CD4-positive, alpha-beta T cell treated with Interleukin-10 for 1 hour (primary cell): ENCODE data around the gene GBP5.
"Not testable (repeated sequence)": the region's sequence is repeated elsewhere in the genome, so short reads cannot be mapped to it uniquely, and the experiment has no call there.

Source experiments
- DNase-seq: peaks from one replicate; pipeline ENCODE4 v3.0.0-alpha.2; 2020

The GBP5 gene, protein sequence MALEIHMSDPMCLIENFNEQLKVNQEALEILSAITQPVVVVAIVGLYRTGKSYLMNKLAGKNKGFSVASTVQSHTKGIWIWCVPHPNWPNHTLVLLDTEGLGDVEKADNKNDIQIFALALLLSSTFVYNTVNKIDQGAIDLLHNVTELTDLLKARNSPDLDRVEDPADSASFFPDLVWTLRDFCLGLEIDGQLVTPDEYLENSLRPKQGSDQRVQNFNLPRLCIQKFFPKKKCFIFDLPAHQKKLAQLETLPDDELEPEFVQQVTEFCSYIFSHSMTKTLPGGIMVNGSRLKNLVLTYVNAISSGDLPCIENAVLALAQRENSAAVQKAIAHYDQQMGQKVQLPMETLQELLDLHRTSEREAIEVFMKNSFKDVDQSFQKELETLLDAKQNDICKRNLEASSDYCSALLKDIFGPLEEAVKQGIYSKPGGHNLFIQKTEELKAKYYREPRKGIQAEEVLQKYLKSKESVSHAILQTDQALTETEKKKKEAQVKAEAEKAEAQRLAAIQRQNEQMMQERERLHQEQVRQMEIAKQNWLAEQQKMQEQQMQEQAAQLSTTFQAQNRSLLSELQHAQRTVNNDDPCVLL

DNA sequence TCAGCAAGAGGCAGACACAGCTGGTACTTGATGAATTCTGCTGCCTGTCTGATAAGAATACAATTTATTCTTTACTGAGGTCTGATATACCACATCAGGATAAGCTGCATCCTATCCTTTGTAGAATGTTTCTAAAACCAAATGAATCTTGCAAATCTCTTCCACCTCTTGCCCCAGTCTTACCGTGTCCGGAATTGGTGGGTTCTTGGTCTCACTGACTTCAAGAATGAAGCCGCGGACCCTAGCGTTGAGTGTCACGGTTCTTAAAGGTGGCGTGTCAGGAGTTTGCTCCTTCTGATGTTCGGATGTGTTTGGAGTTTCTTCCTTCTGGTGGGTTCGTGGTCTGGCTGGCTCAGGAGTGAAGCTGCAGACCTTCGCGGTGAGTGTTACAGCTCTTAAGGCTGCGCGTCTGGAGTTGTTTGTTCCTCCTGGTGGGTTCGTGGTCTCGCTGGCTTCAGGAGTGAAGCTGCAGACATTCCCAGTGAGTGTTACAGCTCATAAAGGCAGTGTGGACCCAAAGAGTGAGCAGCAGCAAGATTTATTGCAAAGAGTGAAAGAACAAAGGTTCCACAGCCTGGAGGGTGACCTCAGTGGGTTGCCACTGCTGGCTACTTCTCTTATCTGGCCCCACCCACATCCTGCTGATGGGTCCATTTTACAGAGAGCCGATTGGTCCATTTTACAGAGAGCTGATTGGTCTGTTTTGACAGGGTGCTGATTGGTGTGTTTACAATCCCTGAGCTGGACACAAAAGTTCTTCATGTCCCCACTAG is at the start of gene GBP5:
TSS of gene GBP5 (minus strand) at position 592 of the 773 bp plus-strand sequence. CDS start 3,305 bp downstream, outside the sequence.
- DNase-seq = peak; percentile 88

DNA sequence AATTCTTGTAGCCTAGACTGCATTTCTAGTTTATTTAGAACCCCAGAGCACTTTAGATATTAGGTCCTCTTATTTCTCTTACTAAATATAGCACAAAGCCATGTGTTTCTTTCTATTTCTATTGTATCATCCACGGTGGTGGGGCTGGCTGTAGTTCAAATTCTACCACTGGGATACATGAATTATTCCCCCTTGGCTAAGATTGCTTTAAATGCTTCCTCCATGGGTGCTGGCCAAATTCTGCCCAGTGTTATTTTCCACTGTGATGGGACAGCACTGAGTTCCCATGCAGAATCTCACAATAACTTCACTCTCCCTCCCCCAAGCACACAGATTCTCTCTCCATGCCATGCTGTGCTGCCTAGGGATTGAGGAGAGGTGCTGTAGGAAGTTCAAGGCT is 49.7 kb upstream of the GBP5 start:
- no peak for DNase-seq

DNA sequence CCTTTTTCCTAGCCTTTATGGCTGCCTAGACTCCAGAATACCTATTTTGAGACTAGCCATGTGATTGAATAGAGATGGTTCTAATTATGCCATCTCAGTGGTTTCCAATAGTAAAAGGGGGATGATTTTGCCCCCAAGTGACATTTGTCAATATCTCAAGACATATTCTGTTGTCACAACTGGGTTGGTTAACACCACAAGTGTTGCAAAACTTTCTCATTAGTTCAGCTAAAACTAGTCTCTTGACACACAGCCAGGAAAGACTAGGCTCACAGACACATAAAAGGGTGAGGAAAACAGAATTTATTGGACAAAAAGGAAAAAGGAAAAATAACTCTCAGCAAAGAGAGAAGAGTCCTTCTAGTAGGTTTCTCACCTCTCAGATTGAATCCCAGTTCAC is 39.9 kb upstream of the GBP5 start:
- DNase-seq = no peak

DNA sequence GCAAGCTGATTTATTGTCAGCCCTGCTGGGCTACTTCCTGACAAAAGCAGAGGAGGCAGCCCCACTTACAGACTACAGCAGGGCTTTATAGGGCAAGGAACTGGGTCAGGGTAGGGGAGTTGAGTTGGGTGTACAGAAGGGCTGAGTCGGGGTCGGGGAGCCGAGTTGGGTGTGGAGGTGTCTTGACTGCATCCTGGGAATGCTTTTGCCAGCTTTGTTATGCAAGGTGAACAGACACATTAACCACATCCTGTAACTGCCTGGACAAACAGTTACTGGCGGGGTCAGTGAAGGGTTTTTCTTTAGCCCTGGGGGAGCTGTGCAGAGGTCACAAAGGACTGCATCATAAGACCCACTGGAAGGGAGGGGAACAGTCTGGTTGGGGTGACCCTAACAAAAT is 39.1 kb upstream of the GBP5 start:
- peak; percentile 26 for DNase-seq

DNA sequence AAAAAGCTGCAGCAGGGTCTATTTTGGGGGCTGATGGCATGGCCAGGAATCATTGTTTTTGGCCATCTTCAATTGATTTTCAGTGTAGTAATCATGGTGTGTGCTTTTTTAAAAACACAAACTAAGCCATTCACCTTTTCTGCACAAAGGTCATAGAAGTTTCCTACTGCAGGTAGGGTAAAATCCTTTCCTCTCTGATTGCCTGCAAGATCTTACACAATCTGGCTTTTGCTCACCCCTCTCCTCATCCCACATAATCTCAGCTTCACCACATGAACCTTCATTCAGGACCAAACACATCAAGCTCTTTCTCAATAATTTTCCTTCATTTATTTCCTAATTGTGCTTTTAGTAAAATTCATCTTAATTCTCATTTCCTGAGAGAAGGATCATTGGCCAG is 38.3 kb upstream of the GBP5 start:
- DNase-seq = no peak

DNA sequence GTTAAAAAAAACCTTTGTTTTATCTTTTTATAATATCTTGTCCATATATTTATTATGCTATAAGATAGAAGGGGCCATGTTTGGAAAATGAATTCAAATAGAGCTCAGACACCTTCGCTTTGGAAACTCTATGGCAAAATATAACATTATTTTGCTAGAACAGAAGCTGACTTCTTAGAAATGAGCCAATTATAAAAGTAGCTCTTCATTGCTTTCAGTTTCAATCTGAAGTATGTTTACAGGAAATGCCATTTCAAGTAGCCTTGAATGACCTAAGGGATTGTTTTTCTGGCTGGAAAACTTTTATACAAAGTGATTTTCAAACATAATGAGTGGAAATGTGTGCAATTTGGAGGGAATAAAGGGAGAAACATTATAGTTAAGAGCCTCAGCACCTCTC is 37.8 kb upstream of the GBP5 start:
- peak; percentile 52 for DNase-seq

DNA sequence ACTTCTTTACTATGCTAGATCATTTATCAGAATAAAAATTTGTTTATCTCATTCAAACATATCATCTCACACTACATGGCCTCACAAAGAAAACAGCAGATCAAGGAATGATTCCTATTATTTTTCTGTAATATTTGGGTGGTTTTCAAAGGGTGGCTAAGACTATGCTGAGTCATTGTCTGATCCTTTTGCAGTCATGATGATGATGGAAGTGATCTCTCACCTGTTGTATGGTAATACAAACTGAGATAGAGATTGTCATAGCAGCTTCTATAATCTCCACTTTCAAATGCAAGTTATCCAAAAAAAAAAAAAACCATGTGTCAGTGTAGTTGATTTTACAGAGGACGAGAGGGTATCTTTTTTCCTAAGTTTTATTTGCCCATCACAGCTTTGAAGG is 37.2 kb upstream of the GBP5 start:
- no peak for DNase-seq

DNA sequence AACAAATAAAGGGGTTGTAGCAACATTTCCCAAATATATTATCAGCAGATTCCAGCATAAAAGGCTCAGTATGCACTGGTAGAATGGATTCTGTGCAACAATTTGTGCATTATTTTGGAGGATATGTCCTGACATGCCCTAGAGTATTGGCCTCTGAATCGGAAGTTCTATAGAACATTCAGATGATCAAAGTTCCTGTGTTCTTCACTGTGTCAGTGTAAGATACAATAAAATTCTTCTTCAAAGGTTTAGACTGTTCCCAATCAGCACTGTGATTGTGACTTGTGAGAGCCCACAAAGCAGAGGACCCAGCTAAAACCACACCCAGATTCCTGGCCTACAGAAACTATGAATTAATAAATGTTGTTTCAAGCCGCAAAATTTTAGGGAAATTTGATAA is 33.6 kb upstream of the GBP5 start:
- DNase-seq = no peak

DNA sequence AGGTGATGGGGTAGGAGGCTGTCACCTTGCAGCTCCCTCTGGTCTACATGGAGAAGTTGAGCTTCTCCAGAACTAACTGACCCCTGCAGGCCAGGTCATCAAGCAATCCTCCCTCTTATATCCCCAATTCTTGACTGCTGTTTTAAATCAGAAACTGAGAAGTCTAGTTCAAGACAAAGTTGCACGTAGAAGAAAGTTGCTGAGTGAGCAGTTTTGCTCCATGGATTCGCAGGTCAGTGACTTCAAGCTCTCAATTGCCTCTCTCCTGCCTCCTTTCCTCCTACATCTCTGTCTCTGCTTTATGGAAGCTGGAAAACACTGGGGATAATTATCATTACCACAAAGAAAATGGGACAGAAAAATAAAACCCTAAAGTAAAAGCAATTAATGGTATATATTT is 32.8 kb upstream of the GBP5 start:
- DNase-seq = no peak

DNA sequence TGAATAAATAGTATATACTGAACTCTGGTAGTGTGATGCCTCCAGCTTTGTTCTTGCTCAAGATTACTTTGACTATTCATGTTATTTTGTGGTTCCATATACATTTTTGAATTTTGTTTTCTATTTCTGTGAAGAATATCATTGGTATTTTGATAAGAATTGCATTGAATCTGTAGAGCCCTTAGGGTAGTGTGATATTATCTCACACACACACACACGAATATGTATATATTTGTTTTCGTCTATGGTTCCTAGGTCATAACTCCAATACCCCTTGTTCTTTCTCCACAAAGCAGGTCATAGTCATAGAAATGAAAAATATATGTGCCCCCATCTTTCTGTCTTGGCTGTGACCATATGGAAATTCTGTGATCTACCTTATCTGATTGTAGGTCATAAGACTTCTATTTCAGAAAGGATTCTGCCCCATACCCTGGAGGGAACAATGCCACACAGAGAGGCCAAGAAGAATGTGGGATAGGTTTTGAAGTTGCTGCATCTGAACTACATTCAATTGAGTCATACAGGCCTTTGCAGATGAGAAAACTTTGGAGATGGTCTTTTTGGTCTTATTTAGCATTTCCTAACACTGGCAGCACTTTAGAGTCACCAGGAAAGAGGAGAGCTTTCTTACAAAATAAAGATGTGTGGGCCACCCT is 32.0 kb upstream of the GBP5 start:
- DNase-seq = no peak

DNA sequence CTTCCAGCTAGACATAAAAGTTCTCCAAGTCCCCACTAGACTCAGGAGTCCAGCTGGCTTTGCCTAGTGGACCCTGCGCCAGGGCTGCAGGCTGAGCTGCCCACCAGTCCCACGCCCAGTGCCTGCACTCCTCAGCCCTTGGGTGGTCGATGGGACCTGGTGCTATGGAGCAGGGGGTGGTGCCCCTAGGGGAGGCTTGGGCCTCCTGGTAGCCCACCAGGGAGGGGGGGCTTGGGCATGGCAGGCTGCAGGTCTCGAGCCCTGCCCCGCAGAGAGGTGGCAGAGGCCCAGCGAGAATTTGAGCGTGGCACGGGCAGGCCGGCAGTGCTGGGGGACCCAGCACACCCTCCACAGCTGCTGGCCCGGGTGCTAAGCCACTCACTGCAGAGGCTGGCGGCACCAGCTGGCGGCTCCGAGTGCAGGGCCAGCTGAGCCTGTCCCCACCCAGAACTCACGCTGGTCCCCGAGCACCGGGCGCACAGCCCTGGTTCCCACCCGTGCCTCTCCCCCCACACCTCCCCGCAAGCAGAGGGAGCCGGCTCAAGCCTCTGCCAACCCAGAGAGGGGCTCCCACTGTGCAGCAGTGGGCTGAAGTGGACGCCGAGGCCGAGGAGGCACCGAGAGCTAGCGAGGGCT is 30.2 kb upstream of the GBP5 start:
- no peak for DNase-seq

DNA sequence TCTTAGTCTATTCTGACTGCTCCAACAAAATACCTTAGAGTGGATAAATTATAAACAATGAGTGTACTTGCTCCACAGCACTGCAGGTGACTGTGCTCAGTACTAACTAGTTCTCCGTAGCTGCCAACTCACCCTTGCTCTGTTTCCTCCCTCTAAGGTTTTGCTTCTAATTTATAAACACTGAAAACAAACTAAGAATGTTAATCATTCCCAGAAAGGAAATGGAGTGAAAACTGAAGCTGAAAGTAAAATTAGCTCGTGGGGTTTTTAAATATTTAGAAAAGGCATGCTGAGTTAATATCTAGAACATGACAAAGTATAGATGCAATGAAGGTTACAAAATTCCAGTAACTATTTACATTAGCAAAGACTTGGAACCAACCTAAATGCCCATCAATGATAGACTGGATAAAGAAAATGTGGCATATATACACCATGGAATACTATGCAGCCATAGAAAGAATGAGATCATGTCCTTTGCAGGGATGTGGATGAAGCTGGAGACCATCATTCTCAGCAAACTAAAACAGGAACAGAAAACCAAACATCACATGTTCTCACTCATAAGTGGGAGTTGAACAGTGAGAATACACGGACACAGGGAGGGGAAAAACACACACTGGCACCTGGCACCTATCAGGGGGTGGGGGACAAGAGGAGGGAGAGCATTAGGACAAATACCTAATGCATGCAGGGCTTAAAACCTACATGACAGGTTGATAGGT is 27.2 kb upstream of the GBP5 start:
- not testable (repeated sequence) for DNase-seq

DNA sequence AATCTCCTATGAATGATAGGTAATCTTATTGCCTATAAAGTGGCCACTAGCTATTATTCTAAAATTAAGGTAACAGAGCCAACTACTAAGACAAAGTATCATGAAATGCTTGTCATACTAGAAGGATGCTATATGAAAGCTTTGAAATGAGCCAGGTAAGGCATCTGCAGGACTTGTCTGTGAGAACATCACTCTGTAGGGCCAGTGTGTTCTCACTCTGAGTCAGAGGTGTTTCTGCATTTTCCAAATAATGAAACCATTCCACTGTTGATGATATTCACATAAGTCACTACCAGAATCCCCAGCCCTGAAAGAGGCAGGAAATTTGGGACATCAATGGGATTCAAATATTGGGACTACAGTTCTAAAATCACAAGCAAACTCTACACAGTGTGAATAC is 25.8 kb upstream of the GBP5 start:
- no peak for DNase-seq

DNA sequence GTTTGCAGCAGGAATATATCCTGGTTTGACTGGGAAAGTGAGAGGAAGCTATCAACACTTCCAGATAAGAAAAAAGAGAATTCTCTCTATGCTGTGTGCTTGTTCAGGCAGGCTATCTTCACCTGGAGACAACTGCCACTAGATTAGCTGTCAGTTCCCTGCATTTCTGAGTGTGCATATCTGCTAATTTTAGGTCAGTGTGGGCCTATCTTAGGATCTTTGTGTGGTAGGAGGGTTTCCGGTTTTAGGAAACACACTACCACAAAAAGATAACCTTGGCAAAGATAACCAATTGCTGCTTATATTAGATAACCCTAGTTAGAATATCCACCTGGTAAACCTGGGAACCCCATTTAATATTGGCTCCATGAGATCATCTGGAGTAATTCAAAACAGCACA is 22.5 kb upstream of the GBP5 start:
- DNase-seq = peak; percentile 60

DNA sequence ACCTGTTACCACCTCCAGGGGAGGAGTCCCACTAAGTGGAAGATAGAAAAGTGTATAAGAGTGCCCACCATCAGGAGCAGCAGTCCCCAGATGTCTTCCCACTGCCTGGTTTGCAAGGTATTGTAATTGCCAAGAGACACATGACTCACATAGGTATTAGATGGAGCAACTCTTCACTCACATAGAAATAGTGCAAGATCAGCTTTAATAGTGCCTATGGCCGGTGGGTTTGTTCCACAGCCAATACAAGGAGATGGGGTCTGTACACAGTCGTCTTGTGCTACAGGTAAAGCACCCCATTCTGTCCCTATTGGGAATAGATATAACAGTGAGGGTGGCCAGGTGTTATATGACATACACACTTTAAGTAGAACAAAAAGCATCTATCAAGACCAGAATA is 18.6 kb upstream of the GBP5 start:
- no peak for DNase-seq

DNA sequence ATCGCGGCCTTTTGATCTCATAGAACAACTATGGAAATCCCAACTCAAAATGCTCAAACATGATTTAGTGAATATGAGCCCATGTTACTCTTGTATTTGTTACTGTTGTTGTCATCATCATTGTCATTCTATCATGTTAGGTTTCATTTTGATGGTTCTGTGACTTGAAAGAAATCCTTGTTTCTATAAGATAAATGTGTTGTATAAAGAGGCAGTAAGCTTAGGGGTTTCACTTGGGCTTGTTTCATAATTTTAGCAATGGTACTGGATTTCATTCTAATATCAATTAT is 15.3 kb upstream of the GBP5 start:
- no peak for DNase-seq

DNA sequence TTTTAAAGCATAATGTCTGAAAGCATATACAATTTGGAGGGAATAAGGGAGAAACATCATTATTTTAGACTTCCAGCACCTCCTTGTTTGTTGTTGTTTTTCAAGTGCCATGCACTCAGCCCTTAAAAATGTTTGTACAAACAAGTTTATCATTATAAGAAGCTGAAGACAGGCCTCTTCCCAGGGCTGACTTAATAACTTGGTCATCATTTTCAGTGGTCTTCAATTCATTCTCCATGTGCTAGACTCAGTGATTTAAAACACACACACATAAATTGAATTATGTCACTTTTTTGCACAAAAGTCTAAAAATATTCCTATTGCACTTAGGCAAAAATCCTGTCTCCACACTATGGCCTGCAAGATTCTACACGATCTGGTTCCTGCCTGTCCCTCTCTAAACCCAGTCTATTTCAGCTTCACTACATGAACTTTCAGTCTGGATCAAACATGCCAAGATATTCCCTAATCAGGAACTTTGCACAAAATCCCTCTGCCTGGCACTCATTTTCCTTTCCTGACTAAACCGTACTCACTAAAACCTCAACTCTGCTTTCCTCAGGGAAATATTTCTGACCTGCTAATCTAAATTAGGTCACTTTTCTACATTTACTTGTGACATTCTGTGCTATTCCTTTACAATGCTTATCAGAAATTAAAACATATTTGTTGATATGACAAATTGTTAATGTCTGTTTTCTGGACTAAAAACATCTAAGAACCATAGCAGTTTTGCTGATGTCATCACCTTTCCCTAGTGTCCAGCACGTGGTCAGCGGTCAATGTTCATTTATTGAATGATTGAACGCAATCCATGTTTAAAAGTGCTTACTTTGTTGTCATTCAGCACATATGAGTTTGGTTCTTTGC is 14.8 kb upstream of the GBP5 start:
- no peak for DNase-seq

DNA sequence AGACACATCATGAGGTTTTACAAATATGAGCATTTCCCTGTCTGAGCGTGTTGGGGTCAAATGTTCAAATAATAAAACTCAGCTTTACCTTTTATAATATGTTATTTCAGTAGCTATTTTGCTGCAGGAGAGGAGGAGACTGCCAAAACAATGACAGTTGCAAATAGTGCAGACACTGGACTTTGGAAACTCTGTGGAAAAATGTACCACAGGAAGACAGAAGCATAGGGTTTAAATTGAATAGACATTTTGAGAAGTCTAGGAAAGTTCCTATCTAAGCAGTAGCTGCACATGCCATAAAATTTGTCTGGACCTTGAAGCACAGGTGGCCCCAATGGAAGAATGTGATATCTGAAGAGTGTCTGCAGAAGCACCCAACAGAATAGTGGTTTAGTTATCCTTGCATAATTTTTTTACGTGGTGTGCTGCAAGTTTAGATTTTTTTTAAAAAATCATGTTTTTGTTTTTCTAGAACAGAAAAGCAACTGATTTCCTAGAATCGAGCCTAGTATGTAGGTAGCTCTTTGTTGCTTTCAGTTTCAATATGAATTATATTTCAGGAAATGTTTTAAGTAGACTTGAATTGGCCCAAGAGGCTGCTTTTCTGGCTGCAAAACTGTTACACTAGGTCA is 14.0 kb upstream of the GBP5 start:
- peak; percentile 56 for DNase-seq

DNA sequence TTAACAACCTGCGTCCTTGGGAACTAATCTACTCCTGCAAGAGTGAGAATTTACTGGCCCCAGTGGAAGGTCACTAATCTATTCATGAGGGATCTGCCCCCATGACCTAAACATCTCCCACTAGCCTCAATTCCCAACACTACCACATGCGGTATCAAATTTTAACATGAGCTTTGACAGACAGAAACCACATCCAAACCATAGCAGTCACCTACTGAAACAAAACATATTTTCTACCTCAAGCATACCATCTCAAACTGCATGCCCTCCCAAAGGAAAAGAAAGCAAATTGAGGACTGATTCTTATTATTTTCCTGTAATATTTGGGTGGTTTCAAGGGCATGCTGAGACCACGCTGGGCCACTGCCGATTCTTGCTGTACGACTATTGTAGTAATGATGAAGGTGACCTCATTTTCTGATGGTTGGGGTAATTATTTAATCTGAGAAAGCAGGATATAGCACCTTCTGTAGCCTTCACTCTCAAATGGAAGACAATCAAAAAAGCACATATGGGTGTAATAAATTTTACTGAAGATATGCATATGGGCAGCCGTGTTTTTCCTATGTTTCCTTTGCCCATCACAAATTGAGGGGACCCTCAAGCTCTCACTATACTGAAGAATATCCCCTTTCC is 13.2 kb upstream of the GBP5 start:
- peak; percentile 44 for DNase-seq

DNA sequence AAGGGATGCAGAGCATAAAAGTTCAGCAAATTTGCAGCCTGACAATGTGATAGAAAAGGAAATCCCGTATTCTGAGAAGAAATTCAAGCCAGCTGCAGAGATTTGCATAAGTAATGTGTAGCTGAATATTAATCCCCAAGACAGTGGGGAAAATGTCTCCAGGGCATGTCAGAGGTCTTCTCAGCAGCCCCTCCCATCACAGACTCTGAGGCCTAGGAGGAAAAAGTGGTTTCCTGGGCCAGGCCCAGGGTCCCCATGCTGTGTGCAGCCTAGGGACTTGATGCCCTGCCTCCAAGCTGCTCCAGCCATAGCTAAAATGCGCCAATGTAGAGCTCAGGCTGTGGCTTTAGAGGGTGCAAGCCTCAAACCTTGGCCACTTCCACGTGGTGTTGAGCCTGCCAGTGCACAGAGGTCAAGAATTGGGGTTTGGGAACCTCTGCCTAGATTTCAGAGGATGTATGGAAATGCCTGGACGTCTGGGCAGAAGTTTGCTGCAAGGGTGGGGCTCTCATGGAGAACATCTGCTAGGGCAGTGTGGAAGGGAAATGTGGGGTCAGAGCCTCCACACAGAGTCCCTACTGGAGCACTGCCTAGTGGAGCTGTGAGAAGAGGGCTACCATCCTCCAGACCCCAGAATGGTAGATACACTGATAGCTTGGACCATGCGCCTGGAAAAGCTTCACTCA is 11.6 kb upstream of the GBP5 start:
- DNase-seq = not testable (repeated sequence)
